ENCODE data around the gene EZR.

- no peak for TF ChIP-seq CTCF (IDR thresholded peaks at IDR 0.05)
- no peak for TF ChIP-seq POLR2A (IDR thresholded peaks at IDR 0.05)
These were observed 67.9 kb downstream of the EZR start for GRCh38 chr6:158751224-158751623.

Measured in Peyer's patch (tissue), 4 donors.